Ovary (tissue), 3 donors: ENCODE data around the gene CCIN.

Experiments used
- CTCF ChIP-seq, 3 donors: fragments of 450-650 bp in 2 of 3; fragments of 200-600 bp in 1 of 3; IDR thresholded peaks; one replicate each; pipeline versions ENCODE4 v1.5.1 to v1.8.0; 2016 to 2022; ENCODE audit warnings: antibody characterized with exemption in 3 of 3, mild to moderate bottlenecking in 1 of 3
- EP300 ChIP-seq: sonication (generic); formaldehyde crosslinking; IDR thresholded peaks from one replicate; pipeline ENCODE4 v1.6.1; 2017; ENCODE audit warnings: antibody characterized with exemption
- donor health status: DM: no; HTN: no; CAD: no.

DNA sequence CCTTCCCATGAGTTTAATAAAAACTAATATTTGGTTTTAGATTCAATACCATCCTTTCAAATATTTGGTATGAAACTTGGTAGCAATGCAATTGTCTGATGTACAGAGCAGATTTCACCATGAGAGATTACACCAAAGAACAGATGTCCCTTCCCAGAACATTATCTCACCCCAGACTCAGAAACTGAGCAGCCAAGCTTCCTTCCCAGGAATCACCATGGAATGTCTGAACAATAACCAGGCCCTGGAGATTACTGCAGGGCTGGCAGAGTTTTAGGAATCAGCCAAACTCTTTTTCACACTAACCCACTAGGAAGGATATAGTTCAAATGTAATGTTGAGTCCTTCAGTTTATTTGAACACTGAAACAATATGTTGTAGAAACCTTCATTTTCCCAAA is 45.4 kb downstream of the CCIN start:
- no peak for TF ChIP-seq CTCF (IDR thresholded peaks at IDR 0.05)
- no peak for TF ChIP-seq EP300
